HG02610 (cell line): ENCODE data around the gene PFKFB2.

ENCODE experiments used
- ATAC-seq: cut with Tn5 transposase; IDR thresholded peaks from one replicate; pipeline ENCODE4 v1.9.1; 2021; ENCODE audit warnings: mild to moderate bottlenecking, moderate library complexity; ENCODE audit not compliant: unreplicated experiment

The PFKFB2 gene

DNA sequence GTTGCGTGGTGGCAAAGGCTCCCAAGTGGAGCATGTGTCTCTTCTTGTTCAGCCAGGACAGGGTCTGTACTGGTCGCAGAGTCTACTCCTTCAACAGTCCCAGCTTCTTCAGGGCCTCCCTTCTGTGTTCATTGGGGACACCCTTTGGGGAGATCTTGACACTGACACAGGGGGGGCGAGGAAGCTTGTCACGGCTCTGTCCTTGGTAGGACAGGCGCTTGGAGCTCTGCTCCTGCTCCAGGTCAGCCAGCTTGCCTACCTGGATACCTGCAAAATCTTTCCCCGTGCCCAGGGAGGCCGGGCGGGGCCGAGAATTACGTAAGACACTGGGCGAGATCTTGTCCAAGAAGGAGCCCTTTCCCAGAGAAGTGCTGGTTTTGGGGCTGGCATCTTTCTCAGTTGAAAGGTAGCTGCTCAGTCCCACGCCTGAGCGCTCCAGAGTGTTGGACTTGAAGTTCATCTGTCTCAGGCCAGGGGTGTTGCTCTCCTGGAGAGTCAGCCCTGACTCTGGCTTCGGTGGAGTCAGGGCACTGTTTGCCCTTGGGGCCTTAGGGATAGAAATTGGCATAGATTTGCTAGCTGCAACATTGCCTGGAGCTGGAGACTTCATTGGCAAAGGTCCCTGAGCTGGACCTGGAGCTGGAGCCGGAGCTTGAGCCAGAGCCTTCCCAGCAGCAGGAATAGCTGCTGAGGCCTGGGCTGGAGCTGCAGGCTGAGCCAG, 31.0 kb upstream of the PFKFB2 start:
- no peak for ATAC-seq

DNA sequence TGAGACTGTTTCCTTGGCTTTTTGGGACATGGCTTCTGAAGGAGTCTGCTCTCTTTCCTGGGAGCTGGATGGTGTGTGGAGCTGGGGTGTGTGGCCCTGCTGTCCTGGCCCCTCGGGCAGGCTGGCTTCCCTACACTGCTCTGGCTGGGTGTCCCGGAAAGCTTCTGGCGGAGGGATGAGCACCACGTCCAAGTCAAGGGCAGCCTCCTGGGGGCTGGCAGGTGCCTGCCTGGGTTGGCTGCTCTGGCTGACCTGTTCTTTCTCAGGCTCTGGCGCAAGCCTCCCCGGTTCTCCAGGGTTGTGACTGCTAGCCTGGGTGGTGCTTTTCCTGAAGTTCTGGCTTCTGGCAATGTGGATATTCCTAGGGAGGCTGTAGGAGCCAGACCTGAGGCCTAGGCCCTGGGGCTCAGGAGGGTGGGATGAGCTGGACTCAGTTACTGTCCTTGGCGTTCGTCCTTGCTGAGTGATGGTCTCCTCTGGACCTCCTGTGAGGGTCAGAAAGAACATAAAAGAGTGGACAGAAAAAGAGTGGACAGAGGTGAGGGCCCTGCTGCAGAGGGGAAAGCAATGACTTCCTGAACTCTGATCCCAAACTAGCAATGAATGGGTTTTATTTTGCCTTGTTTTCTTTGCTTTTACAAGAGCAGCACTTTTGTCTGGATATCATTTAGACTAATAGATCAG, 29.9 kb upstream of the PFKFB2 start:
- no peak for ATAC-seq

DNA sequence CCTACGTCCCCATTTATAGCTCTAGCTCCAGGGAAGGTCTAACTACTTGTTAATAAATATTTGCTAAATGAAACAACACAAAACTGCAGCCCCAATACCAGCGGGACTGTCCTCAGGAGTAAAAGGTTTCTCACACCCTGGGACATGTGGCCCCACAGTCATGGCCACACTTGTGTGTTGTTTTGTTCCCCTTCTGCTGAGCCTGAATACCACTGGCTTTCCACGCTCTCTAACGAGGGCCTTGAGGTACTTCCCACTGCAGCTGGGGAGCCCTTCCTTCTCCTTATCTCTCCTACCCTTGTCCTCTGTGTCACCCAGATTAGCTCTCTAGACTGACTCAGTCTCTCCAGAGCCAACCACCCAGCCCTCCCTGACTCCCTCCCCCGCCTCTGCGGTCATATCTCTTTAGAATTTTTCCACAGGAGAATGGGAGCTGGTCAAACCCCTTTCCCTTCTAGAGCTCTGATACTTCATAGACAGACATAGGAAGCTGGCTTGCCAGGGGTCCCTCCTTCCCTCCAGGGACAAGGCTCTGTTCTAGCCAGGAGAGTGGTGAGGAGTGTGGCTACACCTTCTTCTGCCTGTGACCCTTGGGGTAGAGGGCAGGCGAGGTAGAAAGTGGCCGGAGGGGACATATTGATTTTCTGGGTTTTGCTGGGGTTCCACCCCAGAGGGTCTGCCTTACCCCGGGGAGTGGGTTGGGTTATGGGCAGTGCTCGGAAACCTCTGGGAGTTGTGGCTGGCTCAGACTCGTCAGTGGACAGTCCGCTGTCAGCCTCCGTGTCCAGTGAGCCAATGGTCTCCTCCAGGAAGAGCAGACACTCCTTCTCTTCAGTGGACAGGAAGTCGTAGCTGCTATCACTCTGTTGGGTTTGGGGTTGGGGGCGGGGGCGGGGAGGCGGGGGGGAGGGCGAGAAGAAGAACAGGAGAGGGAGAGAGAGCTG, 28.6 kb upstream of the PFKFB2 start:
- ATAC-seq = no peak

DNA sequence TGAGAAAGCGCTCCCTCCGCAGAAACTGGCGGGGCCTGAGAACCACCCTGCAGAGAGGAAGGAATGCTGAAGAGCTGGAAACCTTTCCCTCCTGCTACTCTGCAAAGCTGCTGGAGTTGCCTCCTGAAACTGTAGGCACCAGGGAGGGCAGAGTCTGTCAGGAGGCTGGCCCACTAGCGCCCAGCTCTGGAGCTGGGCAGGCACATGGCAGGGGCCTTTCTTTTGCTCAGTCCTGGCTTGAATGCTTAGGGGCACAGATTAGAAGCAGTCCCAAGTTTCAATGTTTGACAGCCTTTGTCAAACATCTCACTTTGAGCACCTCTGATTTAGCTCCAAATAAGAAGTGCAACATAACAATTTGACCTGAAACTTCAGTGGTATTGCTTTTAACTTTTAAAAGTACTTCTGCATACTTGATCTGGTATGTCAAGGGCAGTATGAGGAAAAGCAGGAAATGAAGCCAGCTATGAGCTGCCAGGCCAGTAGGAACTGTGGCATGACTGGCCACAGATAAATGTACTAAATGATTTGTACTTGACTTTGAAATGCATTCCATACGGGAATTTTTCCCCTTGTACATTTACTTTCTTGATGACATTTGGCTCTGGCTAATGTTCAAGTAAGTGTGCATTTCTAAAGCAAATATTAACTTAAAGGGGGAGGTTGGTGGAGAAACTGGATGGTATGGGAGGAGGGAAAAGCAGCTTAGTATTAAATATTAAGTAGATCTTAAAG, 27.8 kb upstream of the PFKFB2 start:
- ATAC-seq = no peak

DNA sequence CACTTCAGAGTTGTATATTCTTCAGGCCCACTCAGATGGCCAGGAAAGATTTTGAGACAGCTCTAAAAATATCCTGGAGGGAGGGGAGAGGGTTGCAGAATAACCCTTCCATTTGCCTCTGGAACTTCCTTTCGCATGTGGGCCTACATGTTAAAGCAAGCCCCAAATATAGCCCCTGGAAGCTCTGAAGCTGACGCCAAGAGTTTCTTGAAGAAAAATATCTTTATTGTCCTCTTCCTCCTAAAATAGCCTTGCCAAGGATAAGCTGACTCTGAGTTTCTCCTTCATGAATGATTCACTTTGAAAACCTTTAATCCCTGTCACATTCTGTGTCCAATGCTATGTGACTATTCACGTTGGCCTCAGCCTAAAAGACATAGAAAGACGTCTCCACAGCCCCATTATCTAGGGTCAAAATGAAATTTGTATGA, 27.0 kb upstream of the PFKFB2 start:
- ATAC-seq = no peak

DNA sequence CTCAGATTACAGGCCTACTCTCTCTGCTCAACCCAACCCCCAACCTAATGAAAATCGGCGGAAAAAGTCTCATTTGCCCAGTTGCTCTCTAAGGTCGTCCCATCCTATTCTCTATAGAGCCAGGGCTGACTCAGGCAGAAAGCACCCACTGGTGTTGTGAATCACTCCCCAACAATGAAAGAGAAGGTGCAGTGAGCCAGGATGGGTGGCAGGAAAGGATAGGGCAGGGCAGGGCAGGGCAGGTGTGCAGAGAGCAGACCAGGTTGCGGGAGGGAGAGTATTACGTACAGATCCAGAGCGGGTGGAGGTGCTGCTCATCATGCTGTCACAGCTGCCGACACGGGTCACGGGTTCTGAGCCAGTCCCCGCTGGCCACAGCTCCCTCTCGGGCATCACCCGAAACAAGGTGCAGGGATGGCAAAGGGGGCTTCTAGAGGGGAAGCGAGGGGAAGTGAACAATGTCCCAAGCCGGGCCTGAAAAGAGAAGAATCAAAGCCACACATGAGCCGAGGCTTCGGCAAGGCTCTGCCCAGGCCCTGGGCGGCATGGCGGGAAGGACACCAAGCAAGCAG, 25.8 kb upstream of the PFKFB2 start:
- no peak for ATAC-seq

DNA sequence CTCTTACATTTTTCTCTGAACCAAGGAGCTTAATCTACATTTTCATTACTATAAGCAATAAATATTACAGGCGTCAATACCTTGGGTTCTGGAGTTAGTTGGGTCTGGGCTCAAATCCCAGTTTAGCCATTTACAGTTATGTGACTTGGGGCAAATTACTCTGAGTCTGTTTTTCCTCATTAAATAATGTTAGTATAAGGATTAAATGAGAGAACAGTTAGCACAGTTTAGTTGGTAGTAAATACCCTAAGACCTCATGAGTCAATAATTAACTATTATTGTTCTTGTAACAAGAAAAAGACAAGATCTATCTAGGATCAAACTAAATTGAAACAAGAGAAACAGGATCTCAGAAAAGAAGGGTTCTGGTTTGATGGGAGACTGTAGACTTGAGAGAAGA, 25.2 kb upstream of the PFKFB2 start:
- ATAC-seq = no peak

DNA sequence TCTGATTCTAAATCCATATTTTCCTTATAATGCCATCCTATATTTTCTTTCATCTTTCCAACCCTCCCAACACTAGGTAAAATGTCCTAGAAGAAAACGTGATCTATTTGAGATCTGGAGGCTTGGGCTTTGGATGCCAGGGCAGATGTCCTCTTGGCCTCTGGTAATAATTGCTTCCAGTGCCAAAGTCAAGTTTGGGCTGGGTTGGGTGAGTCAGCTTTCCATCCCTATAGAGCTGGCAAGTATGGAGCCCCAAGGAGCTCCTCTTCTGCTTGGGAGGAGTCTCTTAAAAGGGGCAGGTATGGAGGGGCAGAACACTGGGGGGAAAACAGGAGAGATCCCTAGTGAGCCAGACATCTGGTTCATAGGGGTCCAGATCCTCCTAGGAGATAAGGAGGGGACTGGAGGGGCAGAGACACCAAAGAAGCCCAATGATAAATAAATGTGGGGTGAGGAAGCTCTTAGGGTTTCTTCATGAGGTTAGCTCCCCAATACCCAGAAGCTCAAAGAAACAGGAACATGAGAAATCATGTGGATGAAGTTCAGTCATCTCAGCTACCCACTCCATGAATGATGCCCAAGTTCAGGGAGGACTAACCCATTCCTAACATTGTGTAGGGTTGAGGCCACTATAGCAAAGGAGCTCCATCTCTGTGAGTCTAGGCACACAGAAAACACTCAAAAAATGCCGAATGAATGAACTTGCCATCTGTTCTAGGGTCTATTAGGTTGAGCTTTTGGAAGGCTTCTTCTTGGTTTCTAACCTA, 24.0 kb upstream of the PFKFB2 start:
- no peak for ATAC-seq

DNA sequence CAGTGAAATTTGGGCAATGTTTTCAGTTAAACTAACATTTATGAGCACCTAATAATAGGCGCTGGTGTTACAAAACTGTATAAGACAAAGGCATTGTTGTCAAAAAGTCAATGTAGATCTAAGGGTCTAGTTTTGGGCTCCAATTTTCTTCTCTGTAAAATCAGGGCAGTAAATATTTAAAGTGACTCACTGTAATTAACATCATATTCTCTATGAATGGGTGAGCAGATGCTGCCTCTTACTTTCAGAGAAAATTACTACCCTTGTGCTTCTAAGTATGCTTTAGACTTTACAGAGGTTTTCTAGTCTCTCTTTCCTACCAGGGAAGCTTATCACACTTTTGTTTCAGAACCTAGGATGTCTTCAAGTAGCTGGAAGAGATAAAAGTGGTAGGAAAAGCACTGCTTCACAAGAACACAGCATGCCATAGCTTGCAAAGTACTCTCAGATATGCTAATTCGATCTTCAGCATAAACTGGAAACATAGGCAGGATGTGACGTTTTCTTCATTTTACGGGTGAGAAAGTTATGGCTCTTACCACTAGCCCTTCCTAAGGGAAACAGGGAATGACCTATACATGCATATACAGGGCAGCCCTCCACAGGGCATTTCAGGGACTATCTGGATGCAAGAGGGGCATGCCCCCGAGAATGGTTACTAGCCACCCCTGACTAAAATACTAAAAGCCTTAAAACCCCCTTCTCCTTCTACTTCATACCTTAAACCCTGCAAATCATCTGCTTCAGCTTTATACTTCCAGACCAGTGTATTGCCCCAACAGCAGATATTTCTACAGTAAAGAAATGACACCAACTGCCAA, 23.2 kb upstream of the PFKFB2 start:
- no peak for ATAC-seq

DNA sequence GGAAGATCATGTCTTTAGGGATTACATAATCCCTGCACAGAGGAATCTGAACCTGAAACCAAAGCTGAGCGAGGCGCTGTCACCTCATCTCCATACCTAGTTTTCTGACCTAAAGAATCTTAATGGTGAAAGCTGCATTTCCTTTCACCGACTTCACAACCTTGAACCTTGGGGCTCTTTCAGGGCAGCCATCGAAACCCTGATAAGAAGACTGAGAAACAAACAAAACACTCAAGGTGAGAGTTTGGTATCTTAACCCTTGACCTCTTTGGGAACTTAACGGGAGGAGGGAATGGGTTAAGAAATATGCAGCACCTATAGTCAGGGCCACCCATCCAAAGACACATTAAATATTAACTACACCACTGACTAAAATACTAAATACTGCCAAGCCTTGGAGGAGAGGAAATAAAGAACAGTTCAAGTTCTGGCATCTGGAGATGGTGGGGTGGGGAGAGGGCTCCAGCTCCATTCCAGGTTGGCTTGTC, 22.5 kb upstream of the PFKFB2 start:
- ATAC-seq = no peak

DNA sequence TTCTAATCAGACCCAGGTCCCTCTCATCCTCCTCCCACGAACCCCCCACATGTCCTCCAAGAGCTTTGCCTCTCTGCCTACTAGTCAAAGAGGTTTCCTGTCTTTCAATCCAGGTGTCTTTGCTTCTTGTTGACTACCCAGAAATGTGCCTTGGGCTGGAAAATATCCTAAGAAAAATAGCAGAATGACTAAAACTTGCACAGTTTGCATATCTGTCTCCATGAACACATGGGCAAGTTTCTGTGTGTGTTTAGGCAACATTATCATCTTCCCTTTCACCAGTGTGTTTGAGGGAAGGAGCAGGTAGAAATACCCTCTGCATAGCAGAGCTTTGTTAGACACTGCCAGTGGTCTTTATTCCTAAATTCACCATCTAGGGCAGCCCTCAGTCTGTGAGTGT, 22.1 kb upstream of the PFKFB2 start:
- ATAC-seq = no peak

DNA sequence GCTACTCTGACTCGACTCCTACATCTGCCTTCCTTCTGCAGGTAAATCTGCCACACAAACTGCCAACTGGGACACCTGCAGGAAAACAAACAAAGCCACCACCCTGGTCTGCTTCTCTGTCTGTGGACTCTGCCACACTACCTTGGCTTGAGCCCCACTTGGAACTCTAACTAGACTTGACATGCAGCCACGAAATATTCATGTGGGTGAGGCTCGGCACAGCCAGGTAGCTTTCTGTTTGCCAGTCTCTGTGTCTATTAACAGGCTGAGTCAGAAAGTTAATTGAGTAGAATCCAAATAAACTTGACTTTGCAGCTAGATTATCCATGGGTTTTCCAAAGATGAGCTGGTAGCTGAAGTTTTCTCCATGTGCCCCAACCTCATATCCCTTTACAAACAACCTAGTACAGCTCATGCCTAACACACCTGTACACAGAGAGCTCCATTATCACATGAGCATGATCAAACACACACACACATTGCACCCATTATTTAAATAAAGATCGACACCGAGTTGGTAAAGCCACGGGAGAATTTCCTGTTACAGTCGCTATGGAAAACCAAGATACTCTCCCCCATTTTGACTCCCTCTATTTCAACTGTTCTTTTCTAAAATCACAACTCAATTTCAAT, 21.3 kb upstream of the PFKFB2 start:
- ATAC-seq = no peak

DNA sequence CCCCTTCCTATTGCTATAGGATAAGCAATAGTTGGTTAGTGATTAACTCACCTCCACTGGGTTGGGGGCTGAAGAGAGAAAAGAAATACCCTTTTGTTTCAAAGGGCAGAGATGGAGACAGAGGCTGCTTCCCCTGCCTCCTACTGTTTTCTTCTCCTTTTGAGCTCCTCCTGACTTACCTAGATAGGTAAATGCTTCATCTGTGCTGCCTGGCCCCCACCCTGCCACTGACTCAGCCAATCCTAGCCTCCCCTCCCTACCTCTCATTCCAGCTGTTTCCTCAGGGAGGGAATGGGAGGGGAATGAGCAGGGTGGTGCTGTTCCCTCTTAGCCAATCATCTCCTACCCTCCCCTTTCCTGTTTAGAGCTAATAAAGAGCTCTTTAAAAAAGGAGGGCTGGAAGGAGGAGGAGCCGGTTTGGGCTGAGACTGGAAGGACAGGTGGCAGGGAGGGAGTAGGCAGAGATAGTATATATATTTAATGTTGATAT, 20.5 kb upstream of the PFKFB2 start, which contains the start of gene C1orf116:
Gene C1orf116 (minus strand): TSS at position 229 of the 490 bp plus-strand sequence. CDS start 5,158 bp downstream, outside the sequence.
- ATAC-seq = no peak

DNA sequence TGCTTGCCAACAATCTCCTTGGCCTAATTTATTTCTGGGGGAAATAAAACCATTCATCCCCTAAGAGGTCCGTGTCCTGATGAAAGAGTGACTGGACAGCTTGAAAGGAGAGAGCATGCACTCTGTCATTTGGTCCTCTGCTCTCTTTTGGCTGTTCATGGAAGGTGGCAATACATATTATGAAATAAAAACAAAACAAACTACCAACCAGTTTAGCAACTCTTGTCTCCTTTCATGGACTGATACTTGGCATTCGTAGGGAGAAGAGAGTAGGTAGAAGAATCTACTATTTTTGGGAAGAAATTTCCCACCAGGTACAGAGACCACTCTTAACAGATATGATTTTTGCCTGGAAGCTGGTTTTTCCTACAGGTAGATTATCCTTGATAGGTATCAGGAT, 19.8 kb upstream of the PFKFB2 start:
- no peak for ATAC-seq

DNA sequence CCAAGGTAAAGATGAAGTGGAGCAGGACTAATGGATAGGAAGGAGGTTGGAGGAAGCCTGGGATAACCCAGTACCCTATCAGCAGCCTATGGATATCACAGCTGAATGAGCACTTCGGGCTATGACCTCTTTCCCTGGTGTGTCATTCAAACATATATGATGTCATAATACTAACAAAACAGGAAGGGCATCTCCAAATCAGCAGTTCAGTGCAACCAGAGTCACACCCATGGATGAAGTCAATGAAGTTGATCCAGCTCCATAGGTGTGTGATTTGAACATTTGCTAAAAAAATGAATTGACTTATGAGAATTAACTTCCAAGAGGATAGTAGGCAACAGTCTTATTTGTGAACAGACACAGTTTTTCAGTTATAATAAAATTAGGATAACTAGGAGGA, 18.9 kb upstream of the PFKFB2 start:
- ATAC-seq = no peak

DNA sequence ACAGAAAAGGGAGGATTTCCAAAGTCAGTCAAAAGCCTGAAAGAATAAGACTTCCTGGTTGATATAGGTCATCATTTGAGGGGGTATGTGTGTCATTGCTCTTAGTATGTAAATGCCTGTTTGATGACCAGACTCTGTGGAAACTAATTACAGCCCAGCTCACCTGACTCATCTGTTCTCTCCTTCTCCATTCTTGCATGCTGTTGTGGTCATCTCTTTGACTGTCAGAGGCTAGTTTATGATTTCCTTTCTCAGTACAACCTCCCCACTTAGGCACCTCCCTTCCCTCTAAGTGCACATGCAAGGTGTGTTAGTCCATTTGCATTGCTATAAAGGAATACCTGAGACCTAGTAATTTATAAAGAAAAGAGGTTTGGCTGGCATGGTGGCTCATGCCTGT, 18.1 kb upstream of the PFKFB2 start:
- ATAC-seq = no peak

DNA sequence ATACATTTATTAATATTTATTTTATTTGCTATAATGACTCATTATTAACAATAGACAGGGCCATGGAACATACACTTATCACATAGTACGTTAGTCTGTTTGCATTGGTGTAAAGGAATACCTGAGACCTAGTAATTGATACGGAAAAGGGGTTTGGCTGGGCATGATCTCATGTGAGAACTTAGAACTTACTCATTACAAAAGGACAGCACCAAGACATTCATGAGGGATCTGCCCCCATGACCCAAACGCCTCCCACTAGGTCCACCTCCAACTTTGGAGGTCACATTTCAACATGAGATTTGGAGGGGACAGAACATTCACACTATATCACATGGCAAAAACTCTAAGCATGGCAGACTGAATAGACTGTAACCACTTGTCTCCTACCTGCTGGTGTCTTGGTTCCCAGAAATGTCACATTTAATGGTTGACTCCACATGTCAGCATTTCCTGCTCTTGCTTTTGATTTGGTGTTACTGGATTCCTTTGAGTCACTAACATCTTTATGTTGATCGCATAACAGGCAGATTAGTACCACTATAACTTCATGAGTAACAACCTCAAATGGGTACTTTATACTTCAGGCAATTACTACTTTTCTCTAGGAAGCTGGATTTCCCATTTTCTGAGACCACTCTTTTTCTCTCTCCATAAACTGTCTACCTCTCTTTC, 17.1 kb upstream of the PFKFB2 start:
- ATAC-seq = no peak
